Adrenal gland (tissue), 12 donors: ENCODE measurements around the gene SEMA3F. TPM values are rescaled to one million over a fixed set of nuclear protein-coding genes. Genes with fewer than 3 reads are reported as not detected.

Experiments used
- DNase-seq, 7 donors: peaks; one replicate each; pipeline ENCODE4 v3.0.0-alpha.2; 2019 to 2020
- H3K27ac ChIP-seq, 5 donors: fragments of 200-600 bp; sonication (generic) in 4 of 5; 1 replicate in 3 of 5; 2 replicates in 2 of 5; pipeline versions ENCODE4 v1.5.1 to v1.8.0; 2016 to 2020; ENCODE audit warnings: mild to moderate bottlenecking in 1 of 5
- H3K27me3 ChIP-seq: fragments of 200-600 bp; 2 replicates; pipeline ENCODE4 v1.8.0; 2021
- H3K36me3 ChIP-seq, 2 donors: fragments of 200-600 bp; replicated peaks in 1 of 2; 1 replicate in 1 of 2; 2 replicates in 1 of 2; pipeline versions ENCODE4 v1.5.1 to v1.8.0; 2018 to 2022
- H3K4me1 ChIP-seq, 2 donors: fragments of 200-600 bp; replicated peaks in 1 of 2; 1 replicate in 1 of 2; 2 replicates in 1 of 2; pipeline versions ENCODE4 v1.5.1 to v1.8.0; 2018 to 2021
- H3K4me3 ChIP-seq, 4 donors: fragments of 200-600 bp; sonication (generic) in 3 of 4; one replicate each; pipeline ENCODE4 v1.5.1; 2016 to 2018
- H3K9me3 ChIP-seq, 3 donors: fragments of 200-600 bp; sonication (generic) in 1 of 3; replicated peaks in 1 of 3; 1 replicate in 2 of 3; 2 replicates in 1 of 3; pipeline versions ENCODE4 v1.5.1 to v1.8.0; 2016 to 2021
- POLR2A ChIP-seq, 2 donors: fragments of 450-650 bp; IDR thresholded peaks; one replicate each; pipeline ENCODE4 v1.6.1; 2017; ENCODE audit warnings: antibody characterized with exemption in 2 of 2, mild to moderate bottlenecking in 2 of 2, moderate library complexity in 1 of 2
- WGBS, 4 donors: extraction: QIAGEN DNeasy Blood & Tissue Kit in 2 of 4; methylation state at CpG; one replicate each; pipeline versions ENCODE4 v1.1.5 to v1.1.7; 2013 to 2017; 5-methylcytosine and 5-hydroxymethylcytosine counted together
- intact Hi-C, 2 donors: fragments of 100-400 bp; cut with DNase I; formaldehyde crosslinking; loops; one replicate each; pipeline versions ENCODE4 v1.14.1 to v1.15.0; 2022 to 2023
- polyA plus RNA-seq, 3 donors: library from polyadenylated mRNA; stranded (reverse); fragments of 200-250 nt in 2 of 3; fragments of 350-450 nt in 1 of 3; fragmentation: Illumina TruSeq in 1 of 3; extraction: RNeasy Lipid Tissue Mini Kit (QIAGEN cat#74804) in 1 of 3; gene quantifications; one replicate each; pipeline ENCODE4 v1.2.3, GENCODE V29; 2013 to 2014
- total RNA-seq, 9 donors: library from RNA; depleted of rRNA in 4 of 9; stranded (reverse); fragments of >200 nt in 4 of 9; fragments of 120-200 nt in 1 of 9; fragmentation: NEBNext Ultra II Directional in 1 of 9; extraction: Animal tissue kit (Norgen Biotek cat#: 25700) in 1 of 9; gene quantifications; one replicate each; pipeline versions ENCODE4 v1.1.0 to v1.2.4, GENCODE V29; 2013 to 2023
- TF ChIP-seq, protein P1 (sequence below), 6 experiments: fragments of 450-650 bp in 4 of 6; fragments of 200-600 bp in 2 of 6; sonication (generic) in 1 of 6; IDR thresholded peaks; 1 replicate in 5 of 6; 2 replicates in 1 of 6; pipeline versions ENCODE4 v1.5.1 to v1.8.0; 2016 to 2021; ENCODE audit warnings: antibody characterized with exemption in 6 of 6, mild to moderate bottlenecking in 2 of 6, moderate library complexity in 1 of 6
- donor health status: healthy with polysubstance abuse.
- donor health status: Bipolar disorder and iron deficiency.
- donor health status: DM: yes; HTN: yes; CAD: no.
- donor health status: DM: no; HTN: no; CAD: no.
- donor health status: DM: no; HTN: no; CAD: no.
- donor health status: DM: yes; HTN: yes; CAD: no.

The SEMA3F gene
- total and polyA plus RNA-seq, 12 donors, result 1.6 to 21.1 (median 13.6) TPM

DNA sequence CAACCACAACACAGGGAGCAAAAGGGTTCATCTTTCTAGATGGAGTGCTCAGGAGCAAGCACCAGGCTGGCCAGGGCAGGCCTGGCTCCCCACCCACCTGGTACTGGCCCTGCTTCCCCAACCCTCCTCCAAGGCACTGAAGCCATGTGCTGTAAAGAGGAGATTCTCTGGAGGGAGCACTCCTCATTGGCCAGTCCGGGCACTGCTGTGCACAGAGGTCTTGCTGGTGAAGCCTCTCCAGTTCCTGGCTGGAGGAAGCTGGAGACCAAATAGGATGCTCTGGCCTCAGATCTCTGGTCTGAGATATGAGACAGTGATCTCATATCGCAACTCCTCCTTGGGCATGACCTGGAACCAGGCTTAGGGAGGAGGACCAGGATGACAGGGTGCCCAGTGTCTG, 7.7 kb upstream of the SEMA3F start:
- no peaks in the 10 kb centered on the region for H3K9me3 ChIP-seq
- H3K27me3 ChIP-seq, result no peaks in the 10 kb centered on the region
- H3K4me3 ChIP-seq, result no peak overlapping the region
- 70 to 100% (median 84%) methylated on average over 1 to 2 of the region's 2 CpGs for WGBS, 4 donors
- DNase-seq, result no peak
- no peak overlapping the region for H3K27ac ChIP-seq
- H3K36me3 ChIP-seq, result no peaks in the 10 kb centered on the region
- H3K4me1 ChIP-seq, result no peaks in the 10 kb centered on the region
- TF ChIP-seq, protein P1, sequence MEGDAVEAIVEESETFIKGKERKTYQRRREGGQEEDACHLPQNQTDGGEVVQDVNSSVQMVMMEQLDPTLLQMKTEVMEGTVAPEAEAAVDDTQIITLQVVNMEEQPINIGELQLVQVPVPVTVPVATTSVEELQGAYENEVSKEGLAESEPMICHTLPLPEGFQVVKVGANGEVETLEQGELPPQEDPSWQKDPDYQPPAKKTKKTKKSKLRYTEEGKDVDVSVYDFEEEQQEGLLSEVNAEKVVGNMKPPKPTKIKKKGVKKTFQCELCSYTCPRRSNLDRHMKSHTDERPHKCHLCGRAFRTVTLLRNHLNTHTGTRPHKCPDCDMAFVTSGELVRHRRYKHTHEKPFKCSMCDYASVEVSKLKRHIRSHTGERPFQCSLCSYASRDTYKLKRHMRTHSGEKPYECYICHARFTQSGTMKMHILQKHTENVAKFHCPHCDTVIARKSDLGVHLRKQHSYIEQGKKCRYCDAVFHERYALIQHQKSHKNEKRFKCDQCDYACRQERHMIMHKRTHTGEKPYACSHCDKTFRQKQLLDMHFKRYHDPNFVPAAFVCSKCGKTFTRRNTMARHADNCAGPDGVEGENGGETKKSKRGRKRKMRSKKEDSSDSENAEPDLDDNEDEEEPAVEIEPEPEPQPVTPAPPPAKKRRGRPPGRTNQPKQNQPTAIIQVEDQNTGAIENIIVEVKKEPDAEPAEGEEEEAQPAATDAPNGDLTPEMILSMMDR (IDR thresholded peaks at IDR 0.05), result no peak
- no peak for TF ChIP-seq POLR2A (IDR thresholded peaks at IDR 0.05)
- intact Hi-C loops, result no loop called here

DNA sequence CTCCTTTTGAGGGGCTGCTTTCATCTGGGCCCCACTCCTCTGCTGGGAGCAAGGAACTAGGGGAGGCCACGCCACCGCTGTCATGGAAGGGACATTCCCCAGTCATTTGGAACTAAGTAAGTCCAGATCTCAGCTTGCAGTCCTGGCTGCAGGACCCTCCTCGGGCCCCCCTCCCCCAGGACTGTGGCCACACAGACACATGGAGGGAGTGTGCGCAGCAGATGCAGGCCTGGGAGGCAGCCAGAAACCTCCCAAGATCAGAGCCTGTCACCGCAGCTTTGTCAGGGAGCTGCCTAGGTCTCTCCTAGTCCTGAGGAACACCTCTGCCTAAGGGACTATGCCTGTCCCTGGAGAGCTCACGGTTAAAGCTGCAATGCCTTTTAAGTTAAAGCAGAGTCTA, 7.3 kb upstream of the SEMA3F start:
- 65 to 81% (median 74%) methylated on average over 1 to 6 of the region's 6 CpGs for WGBS, 4 donors
- Histone ChIP-seq H3K9me3 (no peaks in the 10 kb centered on the region), H3K4me3 (no peak overlapping the region), H3K27me3 (no peaks in the 10 kb centered on the region), H3K36me3 (no peaks in the 10 kb centered on the region), H3K4me1 (no peaks in the 10 kb centered on the region), H3K27ac (no peak overlapping the region)
- intact Hi-C loops, result no loop called here
- no peak for TF ChIP-seq POLR2A (IDR thresholded peaks at IDR 0.05)
- no peak for DNase-seq

DNA sequence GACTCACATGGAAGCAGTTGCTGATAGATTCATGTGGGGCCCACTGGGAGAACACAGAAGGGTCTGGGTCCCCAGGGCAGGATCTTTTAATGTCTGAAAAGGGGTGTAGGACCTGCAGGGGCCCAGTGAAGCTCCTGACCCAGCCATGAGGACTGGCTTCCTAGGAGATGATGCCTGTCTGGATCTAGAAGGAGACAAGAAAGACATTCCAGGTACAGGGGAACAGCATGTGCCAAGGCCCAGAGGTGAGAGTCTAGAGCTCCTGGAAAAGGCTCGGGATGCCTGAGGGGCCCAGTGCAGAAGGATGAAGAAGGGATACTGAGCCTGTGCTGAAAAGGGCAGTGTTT, 4.7 kb upstream of the SEMA3F start:
- DNase-seq, result no peak
- Histone ChIP-seq H3K9me3 (no peaks in the 10 kb centered on the region), H3K36me3 (no peaks in the 10 kb centered on the region), H3K27ac (no peak overlapping the region), H3K4me1 (peaks cover 4 to 6% of the 10 kb centered on the region in 2 donors), H3K27me3 (no peaks in the 10 kb centered on the region), H3K4me3 (no peak overlapping the region)
- TF ChIP-seq, protein P1 (IDR thresholded peaks at IDR 0.05), result no peak
- no peak for TF ChIP-seq POLR2A (IDR thresholded peaks at IDR 0.05)
- intact Hi-C loops, result no loop called here
- WGBS, 4 donors, result 90 to 96% (median 94%) methylated on average over 1 of the region's 1 CpG

DNA sequence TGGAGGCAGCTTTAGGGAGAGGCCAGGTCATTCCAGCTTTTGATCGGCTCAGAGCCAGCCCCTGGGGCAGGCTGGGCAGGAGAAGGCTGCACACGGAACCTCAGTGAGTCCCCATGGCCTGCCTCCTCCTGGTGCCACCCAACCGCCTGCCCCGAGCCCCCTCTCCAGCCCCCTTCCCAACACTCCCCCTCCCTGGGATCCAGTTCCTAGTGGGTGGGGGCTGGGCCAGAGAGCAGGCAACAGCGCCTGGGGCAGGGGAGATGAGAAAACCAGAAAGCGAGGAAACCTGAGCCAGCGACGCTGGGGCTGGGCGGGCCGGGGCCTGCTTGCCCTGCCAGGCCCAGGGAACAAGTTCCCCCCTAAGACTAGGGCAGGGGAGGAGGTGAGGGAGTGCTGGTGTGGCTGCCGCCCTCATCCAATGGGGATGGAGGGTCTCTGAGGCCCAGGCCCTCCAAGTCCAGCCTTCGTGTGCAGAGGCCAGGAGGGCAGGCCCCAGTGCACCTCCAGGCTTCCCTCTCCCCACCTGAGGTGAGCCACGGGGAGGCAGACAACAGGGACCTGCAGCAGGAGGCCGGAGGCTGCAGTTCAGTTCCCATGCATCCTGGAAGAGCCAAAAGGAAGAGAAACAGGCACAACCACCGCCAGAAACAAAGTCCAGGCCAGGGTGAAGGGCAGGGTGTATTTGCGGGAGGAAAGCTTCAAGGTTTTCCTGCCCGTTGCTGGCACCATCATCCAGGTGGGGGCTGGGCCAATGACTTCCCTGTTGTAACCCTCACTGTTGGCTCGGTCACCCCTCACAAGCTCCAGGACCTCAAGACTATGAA, 4.0 kb upstream of the SEMA3F start:
- WGBS, 4 donors, result 63 to 84% (median 79%) methylated on average over 9 to 18 of the region's 18 CpGs
- TF ChIP-seq, protein P1 (IDR thresholded peaks at IDR 0.05), result no peak
- no peak for TF ChIP-seq POLR2A (IDR thresholded peaks at IDR 0.05)
- Histone ChIP-seq H3K4me3 (no peak overlapping the region), H3K9me3 (no peaks in the 10 kb centered on the region), H3K27me3 (no peaks in the 10 kb centered on the region), H3K27ac (no peak overlapping the region), H3K4me1 (peaks cover 4 to 12% of the 10 kb centered on the region in 2 donors), H3K36me3 (no peaks in the 10 kb centered on the region)
- DNase-seq, result no peak
- intact Hi-C loops, result no loop called here

DNA sequence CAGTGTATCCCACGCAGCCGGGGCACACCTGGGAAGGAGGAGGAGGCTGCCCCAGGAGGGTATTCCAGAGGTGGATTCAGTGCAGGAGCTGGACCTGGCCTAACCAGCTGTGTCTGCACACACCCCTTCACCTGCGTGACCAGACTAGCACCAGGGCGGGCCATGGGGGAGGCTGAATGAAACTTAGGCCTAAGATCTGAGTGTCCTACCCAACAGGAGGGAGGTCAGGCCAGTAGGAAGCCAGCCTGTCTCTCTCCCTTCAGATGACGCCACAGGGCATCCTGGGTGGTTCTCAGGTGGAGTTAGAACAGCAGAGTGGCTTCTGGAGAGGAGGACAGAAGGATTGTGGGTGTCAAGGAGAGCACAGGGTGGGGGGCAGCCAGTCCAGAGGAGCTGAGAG, 3.4 kb upstream of the SEMA3F start:
- H3K36me3 ChIP-seq, result no peaks in the 10 kb centered on the region
- no peak overlapping the region for H3K4me3 ChIP-seq
- intact Hi-C loops, result no loop called here
- TF ChIP-seq, protein P1 (IDR thresholded peaks at IDR 0.05), result no peak
- no peak for TF ChIP-seq POLR2A (IDR thresholded peaks at IDR 0.05)
- no peak overlapping the region for H3K27ac ChIP-seq
- 74 to 100% (median 90%) methylated on average over 3 to 5 of the region's 5 CpGs for WGBS, 4 donors
- peaks cover 4 to 12% of the 10 kb centered on the region in 2 donors for H3K4me1 ChIP-seq
- no peak for DNase-seq
- no peaks in the 10 kb centered on the region for H3K9me3 ChIP-seq
- no peaks in the 10 kb centered on the region for H3K27me3 ChIP-seq
